ENCODE data around the gene WDR31.

Gene WDR31

DNA sequence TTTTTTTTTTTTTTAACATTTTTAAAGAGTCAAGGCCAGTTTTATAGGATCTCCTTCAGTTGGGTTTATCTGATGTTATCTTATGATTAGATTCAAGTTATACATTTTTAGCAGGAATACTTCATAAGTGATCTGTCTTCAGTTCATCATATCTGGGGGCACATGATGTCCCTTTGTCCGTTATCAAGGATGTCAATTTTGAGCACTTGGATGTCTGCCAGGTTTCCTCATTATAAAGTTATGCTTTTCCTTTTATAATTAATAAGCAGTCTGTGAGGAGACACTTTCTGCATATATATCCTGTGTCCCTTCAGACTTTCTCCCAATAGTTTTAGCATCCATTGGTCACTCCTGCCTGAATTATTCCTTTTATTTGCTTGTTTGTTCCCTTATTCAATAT is 24.9 kb upstream of the WDR31 start:
- H3K4me1 ChIP-seq (ENCODE audit: insufficient read depth, poor library complexity, severe bottlenecking), result no peaks in the 10 kb centered on the region
- DNase-seq (ENCODE audit: low spot score), result no peak
- H3K9me3 ChIP-seq (ENCODE audit: severe bottlenecking), result no peaks in the 10 kb centered on the region
- H3K27ac ChIP-seq (ENCODE audit: poor library complexity, severe bottlenecking), result no peak overlapping the region
- no peak overlapping the region for H3K4me3 ChIP-seq (ENCODE audit: severe bottlenecking)
- ATAC-seq (ENCODE audit: low read depth), result no peak
- TF ChIP-seq, protein P1, sequence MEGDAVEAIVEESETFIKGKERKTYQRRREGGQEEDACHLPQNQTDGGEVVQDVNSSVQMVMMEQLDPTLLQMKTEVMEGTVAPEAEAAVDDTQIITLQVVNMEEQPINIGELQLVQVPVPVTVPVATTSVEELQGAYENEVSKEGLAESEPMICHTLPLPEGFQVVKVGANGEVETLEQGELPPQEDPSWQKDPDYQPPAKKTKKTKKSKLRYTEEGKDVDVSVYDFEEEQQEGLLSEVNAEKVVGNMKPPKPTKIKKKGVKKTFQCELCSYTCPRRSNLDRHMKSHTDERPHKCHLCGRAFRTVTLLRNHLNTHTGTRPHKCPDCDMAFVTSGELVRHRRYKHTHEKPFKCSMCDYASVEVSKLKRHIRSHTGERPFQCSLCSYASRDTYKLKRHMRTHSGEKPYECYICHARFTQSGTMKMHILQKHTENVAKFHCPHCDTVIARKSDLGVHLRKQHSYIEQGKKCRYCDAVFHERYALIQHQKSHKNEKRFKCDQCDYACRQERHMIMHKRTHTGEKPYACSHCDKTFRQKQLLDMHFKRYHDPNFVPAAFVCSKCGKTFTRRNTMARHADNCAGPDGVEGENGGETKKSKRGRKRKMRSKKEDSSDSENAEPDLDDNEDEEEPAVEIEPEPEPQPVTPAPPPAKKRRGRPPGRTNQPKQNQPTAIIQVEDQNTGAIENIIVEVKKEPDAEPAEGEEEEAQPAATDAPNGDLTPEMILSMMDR (IDR thresholded peaks at IDR 0.05; ENCODE audit: poor library complexity, severe bottlenecking), result no peak
- no peaks in the 10 kb centered on the region for H3K36me3 ChIP-seq (ENCODE audit: low read depth)
- H3K27me3 ChIP-seq (ENCODE audit: insufficient read depth, poor library complexity, severe bottlenecking), result no peaks in the 10 kb centered on the region

DNA sequence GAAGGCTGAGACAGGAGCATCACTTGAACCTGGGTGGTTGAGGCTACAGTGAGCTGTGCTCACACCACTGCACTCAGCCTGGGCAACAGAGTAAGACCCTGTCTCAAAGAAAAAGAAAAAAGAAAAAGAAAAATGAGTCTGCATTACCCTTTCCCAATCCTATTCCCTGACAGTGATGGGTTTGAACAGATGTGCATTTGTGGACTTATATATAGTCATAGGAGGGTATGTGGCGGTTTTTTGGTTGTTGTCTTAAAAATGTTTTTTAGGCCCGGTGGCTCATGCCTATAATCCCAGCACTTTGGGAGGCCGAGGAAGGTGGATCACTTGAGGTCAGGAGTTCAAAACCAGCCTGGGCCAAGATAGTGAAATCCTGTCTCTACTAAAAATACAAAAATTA is 23.3 kb upstream of the WDR31 start:
- no peak for ATAC-seq (ENCODE audit: low read depth)

DNA sequence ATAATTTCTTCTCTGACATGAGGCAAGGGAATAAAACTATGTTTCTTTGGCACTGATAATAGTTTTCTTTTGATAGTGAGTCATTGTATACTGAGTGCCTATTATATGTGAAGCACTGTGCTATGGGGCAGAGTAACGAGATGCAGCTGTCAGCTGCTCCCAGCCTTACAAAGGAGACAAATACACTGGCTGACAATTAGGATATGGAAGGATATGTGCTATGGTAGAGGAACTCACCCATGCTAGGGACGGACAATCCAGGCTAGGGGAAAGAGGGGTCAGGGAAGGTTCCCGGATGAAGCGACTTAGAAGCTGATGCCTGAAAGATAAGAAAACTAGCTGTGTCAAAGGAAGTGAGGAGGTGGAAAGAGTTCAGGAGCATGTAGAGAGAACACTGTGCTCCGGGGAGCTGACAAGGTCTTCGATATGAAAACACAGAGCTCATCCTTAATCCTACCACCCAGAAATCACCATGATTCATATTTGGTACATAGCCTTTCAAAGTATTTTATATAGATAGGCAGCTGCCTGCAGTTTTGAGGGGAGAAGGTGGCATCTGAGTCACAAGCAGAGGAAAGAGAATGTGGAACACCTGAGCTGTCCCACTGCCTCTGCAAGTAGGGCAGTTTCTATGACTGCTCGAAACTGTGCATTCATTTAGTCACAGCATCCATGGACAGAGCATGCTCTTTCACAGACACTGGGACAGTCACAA is 21.4 kb upstream of the WDR31 start:
- Histone ChIP-seq H3K9me3 (ENCODE audit: severe bottlenecking) (no peaks in the 10 kb centered on the region), H3K27me3 (ENCODE audit: insufficient read depth, poor library complexity, severe bottlenecking) (no peaks in the 10 kb centered on the region), H3K4me3 (ENCODE audit: severe bottlenecking) (no peak overlapping the region), H3K36me3 (ENCODE audit: low read depth) (no peaks in the 10 kb centered on the region), H3K27ac (ENCODE audit: poor library complexity, severe bottlenecking) (no peak overlapping the region), H3K4me1 (ENCODE audit: insufficient read depth, poor library complexity, severe bottlenecking) (no peaks in the 10 kb centered on the region)
- ATAC-seq (ENCODE audit: low read depth) (peak; percentile 36; the same call in 2 of the 3 replicates), DNase-seq (ENCODE audit: low spot score) (no peak)
- TF ChIP-seq, protein P1 (IDR thresholded peaks at IDR 0.05; ENCODE audit: poor library complexity, severe bottlenecking), result no peak

More for the DNA sequence above, 23.3 kb upstream of the WDR31 start:
- Histone ChIP-seq H3K9me3 (ENCODE audit: severe bottlenecking) (no peaks in the 10 kb centered on the region), H3K27ac (ENCODE audit: poor library complexity, severe bottlenecking) (no peak overlapping the region), H3K4me1 (ENCODE audit: insufficient read depth, poor library complexity, severe bottlenecking) (no peaks in the 10 kb centered on the region), H3K4me3 (ENCODE audit: severe bottlenecking) (no peak overlapping the region), H3K27me3 (ENCODE audit: insufficient read depth, poor library complexity, severe bottlenecking) (no peaks in the 10 kb centered on the region), H3K36me3 (ENCODE audit: low read depth) (no peaks in the 10 kb centered on the region)
- TF ChIP-seq, protein P1 (IDR thresholded peaks at IDR 0.05; ENCODE audit: poor library complexity, severe bottlenecking), result no peak
- no peak for DNase-seq (ENCODE audit: low spot score)

DNA sequence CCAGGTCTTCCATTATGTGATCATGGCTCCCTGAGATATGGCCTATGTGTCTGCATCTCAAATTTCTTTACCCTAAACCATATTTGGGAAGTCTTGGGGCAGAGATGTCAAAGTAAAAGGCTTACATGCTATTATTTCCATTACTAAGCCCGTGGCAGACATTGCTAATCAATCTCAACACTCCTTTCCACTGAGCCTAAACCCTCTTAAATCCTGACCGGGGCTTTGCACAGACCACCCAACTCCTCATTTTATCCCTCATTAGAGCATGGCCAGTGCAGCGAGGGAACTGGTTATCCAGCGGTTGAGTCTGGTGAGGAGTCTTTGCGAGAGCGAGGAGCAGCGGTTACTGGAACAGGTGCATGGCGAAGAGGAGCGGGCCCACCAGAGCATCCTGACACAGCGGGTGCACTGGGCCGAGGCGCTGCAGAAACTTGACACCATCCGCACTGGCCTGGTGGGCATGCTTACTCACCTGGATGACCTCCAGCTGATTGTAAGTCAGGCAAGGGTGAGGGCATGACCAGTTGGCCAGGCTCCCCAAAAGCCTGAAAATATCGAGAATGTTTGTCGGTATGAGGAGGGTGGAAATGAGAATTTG is 20.3 kb upstream of the WDR31 start:
- ATAC-seq (ENCODE audit: low read depth), result no peak

More for the DNA sequence above, 20.3 kb upstream of the WDR31 start:
- H3K27me3 ChIP-seq (ENCODE audit: insufficient read depth, poor library complexity, severe bottlenecking), result no peaks in the 10 kb centered on the region
- H3K4me1 ChIP-seq (ENCODE audit: insufficient read depth, poor library complexity, severe bottlenecking), result no peaks in the 10 kb centered on the region
- no peak overlapping the region for H3K27ac ChIP-seq (ENCODE audit: poor library complexity, severe bottlenecking)
- no peak for DNase-seq (ENCODE audit: low spot score)
- no peak overlapping the region for H3K4me3 ChIP-seq (ENCODE audit: severe bottlenecking)
- H3K36me3 ChIP-seq (ENCODE audit: low read depth), result no peaks in the 10 kb centered on the region
- TF ChIP-seq, protein P1 (IDR thresholded peaks at IDR 0.05; ENCODE audit: poor library complexity, severe bottlenecking), result no peak
- no peaks in the 10 kb centered on the region for H3K9me3 ChIP-seq (ENCODE audit: severe bottlenecking)

All from RWPE2 (cell line).